ENCODE measurements around the gene CENPU.

DNA sequence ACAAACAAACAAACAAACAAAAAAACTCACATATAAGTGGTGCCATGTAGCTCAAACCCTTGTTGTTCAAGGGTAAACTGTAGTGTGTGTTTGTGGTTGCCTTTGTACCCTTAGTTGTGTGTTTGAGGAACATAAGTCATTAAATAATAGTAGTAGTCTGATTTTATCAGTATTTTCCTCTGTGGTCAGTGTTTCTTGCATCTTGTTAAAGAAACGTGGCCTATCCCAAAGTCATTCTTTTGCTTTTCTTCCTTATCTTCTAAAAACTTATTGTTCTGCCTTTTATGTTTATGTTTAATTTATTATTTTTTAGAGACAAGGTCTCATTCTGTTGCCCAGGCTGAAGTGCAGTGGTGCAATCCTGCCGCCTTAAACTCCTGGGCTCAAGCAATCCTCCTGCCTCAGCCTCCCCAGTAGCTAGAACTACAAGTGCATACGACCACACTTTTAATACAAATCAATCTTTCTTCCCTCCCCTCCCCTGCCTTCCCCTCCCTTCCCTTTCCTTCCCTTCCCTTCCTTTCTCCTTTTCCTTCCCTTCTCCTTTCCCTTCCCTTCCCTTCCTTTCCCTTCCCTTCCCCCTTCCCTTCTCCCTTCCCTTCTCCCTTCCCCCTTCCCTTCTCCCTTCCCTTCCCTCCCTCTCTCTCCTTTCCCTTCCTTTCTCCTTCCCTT lies 57.9 kb downstream of the CENPU start:
- TF ChIP-seq EP300 (IDR thresholded peaks at IDR 0.05) (no peak), CTCF (IDR thresholded peaks at IDR 0.05) (no peak), POLR2A (IDR thresholded peaks at IDR 0.05) (no peak)
